Astrocyte of the cerebellum (primary cell): ENCODE results near the gene IFNL3.

Experiments used
- DNase-seq: peaks from one replicate; pipeline ENCODE4 v3.0.0-alpha.2; 2011; ENCODE audit warnings: low read depth
- H3K4me3 ChIP-seq: 2 replicates; pipeline ENCODE4 v1.5.1; 2011; ENCODE audit warnings: mild to moderate bottlenecking, low read depth, low read length, moderate library complexity
- in situ Hi-C: cut with HindIII; loops from 2 replicates; pipeline ENCODE4 v1.10.0; 2017; ENCODE audit warnings: low sequenced_read_pairs
- TF ChIP-seq, protein P1 (sequence below): IDR thresholded peaks from 2 replicates; pipeline ENCODE4 v1.5.1; 2012; ENCODE audit warnings: low read length, low read depth, moderate library complexity, mild to moderate bottlenecking; ENCODE audit errors: missing control alignments

The IFNL3 gene

DNA sequence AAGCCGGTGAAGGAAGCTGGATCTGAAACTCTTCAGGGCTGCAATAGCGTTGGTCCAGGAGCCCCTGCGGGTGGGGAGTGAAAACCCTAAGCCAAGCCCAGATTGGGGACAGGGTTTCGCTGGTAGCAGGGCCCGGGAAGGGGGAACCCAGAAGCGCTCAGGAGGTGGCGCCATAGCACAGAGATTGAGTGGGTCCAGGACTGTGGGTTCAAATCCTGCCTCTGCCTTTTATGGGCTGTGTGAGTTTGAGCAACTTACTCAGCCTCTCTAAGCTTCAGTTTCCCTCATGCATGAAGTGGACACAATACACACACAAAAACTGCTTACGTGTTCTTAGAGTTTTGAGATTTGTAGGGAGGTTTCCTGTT, 32.4 kb downstream of the IFNL3 start:
- no peak for DNase-seq
- TF ChIP-seq, protein P1, sequence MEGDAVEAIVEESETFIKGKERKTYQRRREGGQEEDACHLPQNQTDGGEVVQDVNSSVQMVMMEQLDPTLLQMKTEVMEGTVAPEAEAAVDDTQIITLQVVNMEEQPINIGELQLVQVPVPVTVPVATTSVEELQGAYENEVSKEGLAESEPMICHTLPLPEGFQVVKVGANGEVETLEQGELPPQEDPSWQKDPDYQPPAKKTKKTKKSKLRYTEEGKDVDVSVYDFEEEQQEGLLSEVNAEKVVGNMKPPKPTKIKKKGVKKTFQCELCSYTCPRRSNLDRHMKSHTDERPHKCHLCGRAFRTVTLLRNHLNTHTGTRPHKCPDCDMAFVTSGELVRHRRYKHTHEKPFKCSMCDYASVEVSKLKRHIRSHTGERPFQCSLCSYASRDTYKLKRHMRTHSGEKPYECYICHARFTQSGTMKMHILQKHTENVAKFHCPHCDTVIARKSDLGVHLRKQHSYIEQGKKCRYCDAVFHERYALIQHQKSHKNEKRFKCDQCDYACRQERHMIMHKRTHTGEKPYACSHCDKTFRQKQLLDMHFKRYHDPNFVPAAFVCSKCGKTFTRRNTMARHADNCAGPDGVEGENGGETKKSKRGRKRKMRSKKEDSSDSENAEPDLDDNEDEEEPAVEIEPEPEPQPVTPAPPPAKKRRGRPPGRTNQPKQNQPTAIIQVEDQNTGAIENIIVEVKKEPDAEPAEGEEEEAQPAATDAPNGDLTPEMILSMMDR: no peak

GRCh38 chr19:39211731-39212374, 33.0 kb downstream of the IFNL3 start:
- TF ChIP-seq, protein P1: no peak
- H3K4me3 ChIP-seq: no peak overlapping the region
- in situ Hi-C loops: no loop called here
- DNase-seq: no peak

More for the DNA sequence above, 32.4 kb downstream of the IFNL3 start:
- H3K4me3 ChIP-seq: no peak overlapping the region
- in situ Hi-C loops: no loop called here

GRCh38 chr19:39209196-39209595, 35.6 kb downstream of the IFNL3 start:
- no peak overlapping the region for H3K4me3 ChIP-seq
- no peak for DNase-seq
- in situ Hi-C loops: no loop called here
- TF ChIP-seq, protein P1: no peak

DNA sequence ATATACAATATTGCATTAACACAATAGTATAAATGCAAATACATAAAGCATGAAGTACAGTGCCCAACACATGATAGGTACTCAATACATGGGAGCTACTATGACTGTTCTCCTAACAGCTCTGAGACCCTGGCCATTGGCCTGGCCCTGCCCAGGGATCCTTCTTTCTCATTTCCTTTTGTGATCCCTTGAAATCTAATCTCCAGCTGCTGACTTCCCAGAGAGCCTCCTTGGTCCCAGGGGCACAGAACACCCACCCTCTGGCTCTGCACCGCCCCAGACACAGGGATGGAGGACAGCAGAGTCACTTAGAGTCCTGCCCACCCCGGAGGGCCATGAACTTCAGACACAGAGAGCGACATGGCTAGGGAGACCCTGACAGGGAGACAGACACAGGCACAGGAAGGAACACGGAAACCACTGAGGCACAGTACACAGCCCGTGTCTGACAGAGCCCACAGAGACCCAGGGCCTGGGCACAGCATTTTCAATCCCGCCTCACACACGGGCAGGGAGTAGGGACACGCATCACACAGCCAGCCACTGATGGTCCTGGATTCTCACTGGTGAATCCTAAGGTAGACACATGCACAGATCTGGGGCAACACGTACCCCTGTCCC, 36.5 kb downstream of the IFNL3 start:
- in situ Hi-C loops: no loop called here
- TF ChIP-seq, protein P1: no peak
- DNase-seq: no peak
- no peak overlapping the region for H3K4me3 ChIP-seq

DNA sequence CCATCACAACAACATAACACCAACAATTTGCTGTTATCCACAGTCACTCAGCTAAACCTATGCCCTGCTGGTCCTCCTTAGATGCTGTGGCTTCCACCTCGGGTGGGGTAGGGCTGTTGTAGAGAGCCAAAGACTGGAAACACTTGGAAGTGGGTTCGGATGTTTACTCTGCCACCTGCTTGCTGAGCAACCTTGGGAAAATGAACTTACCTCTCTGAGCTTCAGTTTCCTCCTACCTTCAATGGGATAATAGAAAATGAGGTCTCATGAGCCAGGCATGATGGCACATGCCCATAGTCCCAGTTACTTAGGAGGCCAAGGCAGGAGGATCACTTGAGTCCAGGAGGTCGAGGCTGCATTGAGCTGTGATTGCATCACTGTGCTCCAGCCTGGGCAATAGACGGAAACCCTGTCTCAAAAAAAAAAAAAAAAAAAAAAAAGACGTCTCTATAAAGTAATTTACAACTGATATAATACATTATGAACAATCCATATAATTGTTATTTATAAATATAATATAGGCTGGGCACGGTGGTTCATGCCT, 37.4 kb downstream of the IFNL3 start:
- DNase-seq: no peak
- H3K4me3 ChIP-seq: no peak overlapping the region
- TF ChIP-seq, protein P1: no peak
- in situ Hi-C loops: no loop called here

DNA sequence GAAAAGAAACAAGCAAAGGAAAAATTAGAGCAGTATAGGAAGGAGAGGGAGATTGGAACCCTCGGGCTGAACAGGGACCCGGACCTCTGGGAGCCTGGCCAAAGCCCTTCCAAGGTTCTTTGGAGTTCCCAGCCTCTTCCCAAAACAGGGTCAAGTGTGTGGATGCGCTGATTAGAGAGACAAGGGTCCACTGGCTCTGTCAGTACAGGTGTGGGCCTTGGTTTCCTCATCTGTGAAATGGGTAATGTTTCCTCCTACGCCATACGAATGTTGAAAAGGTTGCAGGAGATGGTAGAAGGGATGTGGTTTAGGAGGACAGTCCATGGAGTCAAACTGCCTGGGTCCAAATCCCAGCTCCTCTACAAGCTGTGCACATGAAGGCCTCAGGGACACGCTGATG, 38.7 kb downstream of the IFNL3 start:
- in situ Hi-C loops: no loop called here
- TF ChIP-seq, protein P1: no peak
- H3K4me3 ChIP-seq: no peak overlapping the region
- DNase-seq: no peak
